SK-N-SH treated with all-trans-retinoic acid at 6 μM for 48 hours (cell line): ENCODE results near the gene CCDC87.

Source experiments
- ARNTL ChIP-seq: fragments of 450-650 bp; formaldehyde crosslinking; IDR thresholded peaks from 2 replicates; pipeline ENCODE4 v1.5.0; 2020; ENCODE audit warnings: low read depth, mild to moderate bottlenecking, moderate library complexity, borderline replicate concordance
- GLIS3 ChIP-seq: fragments of 250-450 bp; sonication (Bioruptor Pico); IDR thresholded peaks from 2 replicates; pipeline ENCODE4 v1.5.0; 2020; ENCODE audit warnings: mild to moderate bottlenecking, moderate library complexity
- ISL1 ChIP-seq: fragments of 250-450 bp; sonication (Bioruptor Pico); IDR thresholded peaks from 2 replicates; pipeline ENCODE4 v2.1.2; 2022; ENCODE audit warnings: mild to moderate bottlenecking, moderate library complexity
- RARB ChIP-seq: fragments of 250-450 bp; sonication (Bioruptor Pico); IDR thresholded peaks from 2 replicates; pipeline ENCODE4 v1.8.0; 2021; ENCODE audit warnings: mild to moderate bottlenecking, moderate library complexity
- ZNF565 ChIP-seq: fragments of 450-650 bp; formaldehyde crosslinking; conservative IDR thresholded peaks from 2 replicates; pipeline ENCODE4 v1.5.0; 2020; ENCODE audit warnings: low read depth, mild to moderate bottlenecking, moderate library complexity
- ZNF8 ChIP-seq: fragments of 450-650 bp; formaldehyde crosslinking; IDR thresholded peaks from 2 replicates; pipeline ENCODE4 v1.5.0; 2020; ENCODE audit warnings: mild to moderate bottlenecking, moderate library complexity

GRCh38 chr11:66625752-66626149 lies 32.9 kb upstream of the CCDC87 start:
- TF ChIP-seq ZNF565 (CRISPR knock-in tag): no peak
- no peak for TF ChIP-seq GLIS3
- TF ChIP-seq RARB: no peak
- no peak for TF ChIP-seq ZNF8
- TF ChIP-seq ISL1: no peak
- TF ChIP-seq ARNTL (CRISPR knock-in tag): no peak
